Eye (tissue), 1 donor: ENCODE results near the gene RAB11FIP5.
"Not testable (repeated sequence)": the region's sequence is repeated elsewhere in the genome, so short reads cannot be mapped to it uniquely, and the experiment has no call there.

ENCODE experiments used
- DNase-seq: peaks from one replicate; pipeline ENCODE4 v3.0.0-alpha.2; 2015

The RAB11FIP5 gene

GRCh38 chr2:73069855-73070642 is 42.7 kb downstream of the RAB11FIP5 start:
- DNase-seq: peak; percentile 14

- no peak for DNase-seq
Measured at GRCh38 chr2:73069041-73069854, 43.5 kb downstream of the RAB11FIP5 start.

GRCh38 chr2:73068147-73068546 is 44.6 kb downstream of the RAB11FIP5 start:
- DNase-seq: no peak

- no peak for DNase-seq
Measured at GRCh38 chr2:73067043-73067442, 45.7 kb downstream of the RAB11FIP5 start.

GRCh38 chr2:73065070-73065469 is 47.7 kb downstream of the RAB11FIP5 start:
- not testable (repeated sequence) for DNase-seq

GRCh38 chr2:73063909-73064875 is 48.6 kb downstream of the RAB11FIP5 start:
- no peak for DNase-seq

- no peak for DNase-seq
Measured at GRCh38 chr2:73063472-73063871, 49.3 kb downstream of the RAB11FIP5 start.

GRCh38 chr2:73059106-73059505 is 53.6 kb downstream of the RAB11FIP5 start:
- no peak for DNase-seq

- DNase-seq: no peak
Measured at GRCh38 chr2:73054980-73055379, 57.8 kb downstream of the RAB11FIP5 start.

- no peak for DNase-seq
Measured at GRCh38 chr2:73053316-73054114, 59.2 kb downstream of the RAB11FIP5 start.

GRCh38 chr2:73050121-73050545 is 62.6 kb downstream of the RAB11FIP5 start:
- DNase-seq: peak; percentile 45

GRCh38 chr2:73043929-73044832 is 68.6 kb downstream of the RAB11FIP5 start:
- no peak for DNase-seq

GRCh38 chr2:73043276-73043675 is 69.5 kb downstream of the RAB11FIP5 start:
- no peak for DNase-seq

- DNase-seq: no peak
Measured at GRCh38 chr2:73037947-73038585, 74.7 kb downstream of the RAB11FIP5 start.

- DNase-seq: no peak
Measured at GRCh38 chr2:73036766-73037165, 76.0 kb downstream of the RAB11FIP5 start.

- DNase-seq: no peak
Measured at GRCh38 chr2:73035899-73036711, 76.6 kb downstream of the RAB11FIP5 start.

GRCh38 chr2:73034661-73035375 is 77.9 kb downstream of the RAB11FIP5 start:
- DNase-seq: no peak

- no peak for DNase-seq
Measured at GRCh38 chr2:73033766-73034381, 78.9 kb downstream of the RAB11FIP5 start.
